GM21526 (cell line): Measurements from ENCODE around the gene PCDHGA4.
A peak's percentile ranks its signal among the peaks of the same experiment; 100 is the strongest.
"Not testable (repeated sequence)": the region's sequence is repeated elsewhere in the genome, so short reads cannot be mapped to it uniquely, and the experiment has no call there.

Source experiments
- ATAC-seq: cut with Tn5 transposase; IDR thresholded peaks from one replicate; pipeline ENCODE4 v1.9.1; 2021; ENCODE audit warnings: moderate library complexity; ENCODE audit not compliant: unreplicated experiment, low FRiP score

The PCDHGA4 gene

GRCh38 chr5:141346017-141346416 lies 8.8 kb upstream of the PCDHGA4 start:
- ATAC-seq, result not testable (repeated sequence)

GRCh38 chr5:141349917-141350619 lies 4.8 kb upstream of the PCDHGA4 start, which contains the start of gene PCDHGB1:
TSS of gene PCDHGB1 (plus strand) at chr5:141350099. CDS start at chr5:141350261, 162 bp downstream.
- ATAC-seq, result no peak

- ATAC-seq, result no peak
Observed at GRCh38 chr5:141351591-141351990, 3.2 kb upstream of the PCDHGA4 start.

- ATAC-seq, result no peak
Observed at GRCh38 chr5:141355641-141356040, 820 bp downstream of the PCDHGA4 start.

GRCh38 chr5:141356133-141356532 lies 1.3 kb downstream of the PCDHGA4 start:
- ATAC-seq, result no peak

GRCh38 chr5:141356950-141357349 lies 2.1 kb downstream of the PCDHGA4 start:
- no peak for ATAC-seq

- no peak for ATAC-seq
Observed at GRCh38 chr5:141359790-141360426, 5.1 kb downstream of the PCDHGA4 start, which contains the start of gene PCDHGB2. TSS of gene PCDHGB2 (plus strand) at chr5:141359994. CDS start at chr5:141360136, 142 bp downstream.

- no peak for ATAC-seq
Observed at GRCh38 chr5:141360685-141361084, 5.9 kb downstream of the PCDHGA4 start.

- no peak for ATAC-seq
Observed at GRCh38 chr5:141362719-141363118, 7.9 kb downstream of the PCDHGA4 start.

GRCh38 chr5:141363952-141364660 lies 9.3 kb downstream of the PCDHGA4 start, which contains the start of gene PCDHGA5:
TSS of gene PCDHGA5 (plus strand) at chr5:141364162. CDS start at chr5:141364331, 169 bp downstream.
- ATAC-seq, result no peak

- no peak for ATAC-seq
Observed at GRCh38 chr5:141366016-141366896, 11.4 kb downstream of the PCDHGA4 start.

GRCh38 chr5:141369994-141370848 lies 15.4 kb downstream of the PCDHGA4 start, which contains the start of gene PCDHGB3:
TSS of gene PCDHGB3 (plus strand) at chr5:141370242. CDS start at chr5:141370395, 153 bp downstream.
- ATAC-seq, result peak; percentile 93

GRCh38 chr5:141371572-141372475 lies 17.0 kb downstream of the PCDHGA4 start:
- ATAC-seq, result no peak

- no peak for ATAC-seq
Observed at GRCh38 chr5:141373673-141374317, 19.0 kb downstream of the PCDHGA4 start, which contains the start of gene PCDHGA6. TSS of gene PCDHGA6 (plus strand) at chr5:141373891. CDS start at chr5:141374084, 193 bp downstream.

GRCh38 chr5:141374627-141375026 lies 19.8 kb downstream of the PCDHGA4 start:
- no peak for ATAC-seq

- ATAC-seq, result not testable (repeated sequence)
Observed at GRCh38 chr5:141375444-141376155, 20.8 kb downstream of the PCDHGA4 start.
